Urinary bladder (tissue), 4 donors: ENCODE measurements around the gene SCARF1. TPM values are rescaled to one million over a fixed set of nuclear protein-coding genes. Genes with fewer than 3 reads are reported as not detected.

Experiments used
- DNase-seq: peaks from one replicate; pipeline ENCODE4 v3.0.0-alpha.2; 2015; ENCODE audit errors: extremely low spot score
- H3K27ac ChIP-seq: one replicate; pipeline ENCODE4 v1.5.1; 2013; ENCODE audit warnings: low read depth, mild to moderate bottlenecking, moderate library complexity
- H3K36me3 ChIP-seq: one replicate; pipeline ENCODE4 v1.6.1; 2013; ENCODE audit warnings: mild to moderate bottlenecking, moderate library complexity; ENCODE audit not compliant: insufficient read depth
- H3K4me1 ChIP-seq: one replicate; pipeline ENCODE4 v1.6.1; 2013; ENCODE audit warnings: mild to moderate bottlenecking, moderate library complexity; ENCODE audit not compliant: insufficient read depth
- H3K4me3 ChIP-seq: one replicate; pipeline ENCODE4 v1.5.1; 2013; ENCODE audit warnings: low read depth, low read length
- WGBS: extraction: QIAGEN DNeasy Blood & Tissue Kit; methylation state at CpG from one replicate; pipeline ENCODE4 v1.1.7; 2013; 5-methylcytosine and 5-hydroxymethylcytosine counted together
- polyA plus RNA-seq: library from polyadenylated mRNA; stranded (reverse); fragments of 200-250 nt; gene quantifications from one replicate; pipeline ENCODE4 v1.2.3, GENCODE V29; 2013
- small RNA-seq: library from RNA; depleted of rRNA; stranded (forward); fragments of <200 nt; gene quantifications from one replicate; pipeline ENCODE3, GENCODE V24; 2014
- total RNA-seq: library from RNA; depleted of rRNA; stranded (reverse); fragments of >200 nt; gene quantifications from one replicate; pipeline ENCODE4 v1.2.3, GENCODE V29; 2014
- donor health status: healthy with polysubstance abuse.
- donor health status: healthy.

The SCARF1 gene
- total and polyA plus RNA-seq, 2 donors, result 9.3 to 10.7 TPM

DNA sequence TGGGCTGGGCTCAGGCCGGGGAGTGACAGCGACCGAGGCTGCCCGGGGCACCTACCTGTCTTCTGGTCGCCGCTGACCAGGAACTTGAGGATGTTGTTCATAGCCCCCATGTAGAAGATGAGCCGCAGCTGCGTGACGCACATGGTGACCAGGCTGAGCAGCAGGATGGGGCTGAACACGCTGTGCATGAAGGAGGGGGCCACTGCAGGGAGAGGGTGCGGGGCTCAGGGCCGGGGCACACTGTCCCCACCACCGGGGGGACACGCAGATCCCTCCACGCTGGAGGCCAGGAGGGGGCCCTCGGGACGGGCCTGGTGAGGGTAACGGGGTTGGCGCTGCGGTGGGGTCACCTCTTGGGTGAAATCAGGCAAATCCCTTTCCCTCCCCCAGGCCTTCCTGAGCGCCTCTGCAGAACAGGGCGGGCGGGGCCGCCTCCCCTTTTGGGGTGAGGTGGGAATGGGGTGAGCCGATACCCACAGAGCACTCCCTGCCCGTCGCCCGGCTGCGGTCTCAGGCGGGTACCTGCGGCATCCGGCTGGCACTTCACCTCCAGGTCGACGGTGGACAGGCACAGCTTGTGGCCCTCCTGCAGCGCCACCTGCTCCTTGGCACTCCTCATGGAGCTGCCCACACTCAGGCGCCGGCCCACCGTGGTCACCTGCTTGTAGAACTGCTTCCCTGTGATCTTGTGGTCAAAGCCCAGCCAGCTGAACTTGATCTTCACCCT is 54.6 kb downstream of the SCARF1 start:
- H3K36me3 ChIP-seq, result no peaks in the 10 kb centered on the region
- no peak overlapping the region for H3K4me3 ChIP-seq
- H3K27ac ChIP-seq, result peak overlapping the region; percentile 85
- DNase-seq, result no peak
- peaks cover 1% of the 10 kb centered on the region for H3K4me1 ChIP-seq
- WGBS, result 83% methylated on average over 38 of the region's 38 CpGs

DNA sequence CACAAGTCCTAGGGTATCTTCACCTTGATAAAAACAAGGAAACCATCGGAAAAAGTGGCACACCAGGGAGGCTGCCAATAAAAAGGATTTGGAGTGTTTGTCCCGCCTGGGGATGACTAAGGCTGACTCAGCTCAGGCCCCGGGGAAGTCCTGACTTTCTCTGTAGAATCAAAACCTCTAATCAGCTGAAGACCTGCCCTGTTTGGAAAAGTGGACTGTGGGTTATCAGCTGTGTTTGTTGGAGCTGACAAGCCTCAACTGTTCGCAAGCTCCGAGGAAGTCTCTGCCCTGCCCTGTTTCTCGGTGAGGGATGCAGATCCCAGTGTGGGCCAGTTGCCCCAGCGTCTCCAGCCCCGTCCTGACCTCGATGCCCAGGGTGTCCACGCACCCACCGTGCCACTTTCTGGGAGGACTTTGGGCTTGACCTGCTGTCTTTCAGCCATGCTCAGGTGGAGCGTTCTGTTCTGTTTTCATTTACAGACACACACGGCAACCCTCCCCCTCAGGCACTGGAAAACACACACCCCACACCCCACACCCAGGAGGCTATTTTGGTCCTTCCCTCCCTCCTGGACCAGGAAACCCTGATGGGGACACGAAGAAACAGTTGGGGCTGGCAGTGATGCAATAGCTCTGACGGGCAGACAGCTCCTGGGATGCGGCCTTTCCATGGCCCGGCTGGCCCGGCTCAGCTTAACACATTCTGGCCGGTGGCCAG is 55.3 kb downstream of the SCARF1 start:
- peaks cover 1% of the 10 kb centered on the region for H3K4me1 ChIP-seq
- no peaks in the 10 kb centered on the region for H3K36me3 ChIP-seq
- H3K4me3 ChIP-seq, result no peak overlapping the region
- WGBS, result 33% methylated on average over 19 of the region's 19 CpGs
- no peak for DNase-seq
- H3K27ac ChIP-seq, result peak overlapping the region; percentile 85

DNA sequence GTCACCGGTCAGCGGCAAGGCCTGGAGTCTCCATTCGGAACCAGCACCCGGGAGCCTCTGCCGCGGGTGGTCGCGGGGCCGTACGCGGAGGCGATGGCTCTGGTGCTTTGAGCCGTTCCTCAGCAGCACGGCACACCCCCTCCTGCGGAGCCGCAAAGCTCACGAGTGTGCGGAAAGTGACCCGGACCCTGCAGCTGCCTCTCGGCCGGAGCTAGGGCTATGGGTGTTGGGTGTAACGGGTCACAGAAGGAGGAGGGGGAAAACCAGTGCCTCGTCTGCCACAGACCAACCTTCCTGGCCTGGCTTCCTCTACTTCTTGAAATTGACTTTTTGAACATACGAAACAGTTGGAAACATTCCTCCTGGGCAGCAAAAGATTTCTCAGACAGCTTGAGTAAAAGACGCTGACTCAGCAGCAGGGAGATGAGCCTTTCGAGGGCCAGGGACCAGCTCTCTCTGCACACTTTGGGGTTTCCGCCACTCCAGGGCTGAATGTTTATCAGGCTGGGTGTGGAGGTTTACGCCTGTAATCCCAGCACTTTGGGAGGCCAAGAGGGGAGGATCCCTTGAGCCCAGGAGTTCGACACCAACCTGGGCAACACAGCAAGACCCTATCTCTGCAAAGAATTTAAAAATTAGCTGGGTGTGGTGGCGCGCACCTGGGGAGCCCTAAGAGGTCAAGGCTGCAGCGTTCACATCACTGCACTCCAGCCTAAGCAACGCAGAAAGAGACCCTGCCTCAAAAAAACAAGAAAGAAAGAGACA is 56.5 kb downstream of the SCARF1 start:
- 91% methylated on average over 33 of the region's 33 CpGs for WGBS
- H3K36me3 ChIP-seq, result no peaks in the 10 kb centered on the region
- H3K27ac ChIP-seq, result no peak overlapping the region
- no peak for DNase-seq
- no peak overlapping the region for H3K4me3 ChIP-seq
- H3K4me1 ChIP-seq, result no peaks in the 10 kb centered on the region

DNA sequence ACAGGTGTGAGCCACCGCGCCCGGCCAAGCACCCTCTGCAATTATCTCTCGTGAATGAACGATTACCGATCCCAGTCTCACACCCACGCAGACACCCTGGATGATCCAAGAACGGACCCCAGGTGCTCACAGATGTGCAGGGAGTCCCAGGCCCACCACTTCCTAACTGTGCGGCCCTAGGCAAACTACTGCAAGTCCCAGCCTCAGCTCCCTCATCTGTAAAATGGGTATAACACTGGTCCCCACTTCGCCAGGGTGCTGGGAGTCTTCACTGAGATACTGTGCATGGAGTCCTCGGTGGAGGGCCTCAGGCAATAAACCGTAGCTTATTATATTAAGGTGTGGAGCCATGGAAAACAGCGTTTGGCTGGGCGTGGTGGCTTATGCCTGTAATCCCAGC is 61.4 kb downstream of the SCARF1 start:
- 95% methylated on average over 14 of the region's 14 CpGs for WGBS
- Histone ChIP-seq H3K36me3 (no peaks in the 10 kb centered on the region), H3K27ac (no peak overlapping the region), H3K4me1 (no peaks in the 10 kb centered on the region), H3K4me3 (no peak overlapping the region)
- no peak for DNase-seq

Small RNA genes lying within 50 kb of the gene (small RNA-seq; reads per million reads assigned to genes)
- not detected for gene RN7SL105P

Other genes with a start within 250 kb of the SCARF1 start
- 167 TPM for gene YWHAE, start 245.5 kb downstream of the SCARF1 start, total RNA-seq
- 323 TPM for gene YWHAE, start 245.5 kb downstream of the SCARF1 start, polyA plus RNA-seq
- 91.2 TPM for gene CRK, start 189.5 kb downstream of the SCARF1 start, total RNA-seq
- gene CRK, start 189.5 kb downstream of the SCARF1 start, polyA plus RNA-seq, result 43.3 TPM
- gene MYO1C, start 153.0 kb downstream of the SCARF1 start, total RNA-seq, result 76.8 TPM
- gene MYO1C, start 153.0 kb downstream of the SCARF1 start, polyA plus RNA-seq, result 125 TPM
- 29.7 TPM for gene INPP5K, start 129.1 kb downstream of the SCARF1 start, total RNA-seq
- gene INPP5K, start 129.1 kb downstream of the SCARF1 start, polyA plus RNA-seq, result 37.2 TPM
- 11.7 TPM for gene PITPNA, start 82.9 kb downstream of the SCARF1 start, total RNA-seq
- 42.8 TPM for gene PITPNA, start 82.9 kb downstream of the SCARF1 start, polyA plus RNA-seq
- gene SLC43A2, start 16.9 kb downstream of the SCARF1 start, total RNA-seq, result 6.8 TPM
- gene SLC43A2, start 16.9 kb downstream of the SCARF1 start, polyA plus RNA-seq, result 19.6 TPM
- 6.5 TPM for gene RILP, start 4.1 kb upstream of the SCARF1 start, total RNA-seq
- gene RILP, start 4.1 kb upstream of the SCARF1 start, polyA plus RNA-seq, result 16.1 TPM
- 107 TPM for gene PRPF8, start 39.1 kb upstream of the SCARF1 start, total RNA-seq
- gene PRPF8, start 39.1 kb upstream of the SCARF1 start, polyA plus RNA-seq, result 125 TPM
- gene TLCD2, start 64.6 kb upstream of the SCARF1 start, total RNA-seq, result 3.8 TPM
- 4.6 TPM for gene TLCD2, start 64.6 kb upstream of the SCARF1 start, polyA plus RNA-seq
- gene WDR81, start 79.0 kb upstream of the SCARF1 start, total RNA-seq, result 11.8 TPM
- gene WDR81, start 79.0 kb upstream of the SCARF1 start, polyA plus RNA-seq, result 37.7 TPM
- gene SERPINF2, start 97.1 kb upstream of the SCARF1 start, total RNA-seq, result 0.37 TPM
- gene SERPINF2, start 97.1 kb upstream of the SCARF1 start, polyA plus RNA-seq, result 21.3 TPM
- 303 TPM for gene SERPINF1, start 116.3 kb upstream of the SCARF1 start, total RNA-seq
- 701 TPM for gene SERPINF1, start 116.3 kb upstream of the SCARF1 start, polyA plus RNA-seq
- 14.1 TPM for gene SMYD4, start 184.2 kb upstream of the SCARF1 start, total RNA-seq
- gene SMYD4, start 184.2 kb upstream of the SCARF1 start, polyA plus RNA-seq, result 12.8 TPM
- gene RPA1, start 184.3 kb upstream of the SCARF1 start, total RNA-seq, result 23.9 TPM
- gene RPA1, start 184.3 kb upstream of the SCARF1 start, polyA plus RNA-seq, result 46.3 TPM